Activated naive CD4-positive, alpha-beta T cell treated with anti-CD3 and anti-CD28 coated beads, Interleukin-2, amount 50 U/mL, for 72 hours (primary cell): ENCODE data around the gene ACTR5. TPM values are rescaled to one million over a fixed set of nuclear protein-coding genes. Genes with fewer than 3 reads are reported as not detected.

ENCODE experiments used
- ATAC-seq, 2 donors: fragments of 150-1000 bp; cut with Tn5 transposase; 2 replicates each; pipeline ENCODE4 v1.10.0; 2021; ENCODE audit warnings: mild to moderate bottlenecking in 2 of 2, moderate library complexity in 2 of 2
- DNase-seq, 2 donors: peaks; one replicate each; pipeline ENCODE4 v3.0.0; 2021 to 2022; ENCODE audit warnings: low spot score in 2 of 2
- H3K27ac Mint-ChIP-seq, 2 donors: one replicate each; pipeline ENCODE4 v1.8.0; 2022; ENCODE audit warnings: mild to moderate bottlenecking in 2 of 2, mixed read lengths in 2 of 2
- H3K36me3 Mint-ChIP-seq, 2 donors: one replicate each; pipeline ENCODE4 v1.8.0; 2022; ENCODE audit warnings: mixed read lengths in 2 of 2
- H3K9me3 Mint-ChIP-seq, 2 donors: one replicate each; pipeline ENCODE4 v1.8.0; 2022; ENCODE audit warnings: mixed read lengths in 2 of 2
- total RNA-seq, 2 donors: library from RNA; stranded (reverse); gene quantifications; one replicate each; pipeline ENCODE4 v1.2.3, GENCODE V29; 2022

ACTR5 gene
- 10 to 100 TPM in 1 of 2 donors, 1 to 10 TPM in 1; 7.2 to 11.7 TPM for total RNA-seq

GRCh38 chr20:38748097-38748860, at the start of gene ACTR5:
ACTR5 (plus strand) TSS chr20:38748460; CDS start chr20:38748479, 19 bp downstream.
- Mint-ChIP-seq H3K27ac (peak within 1 kb of the TSS; percentile 91 to 99), H3K36me3 (peaks cover 0 to 10% of the 10 kb centered on the region in 2 donors), H3K9me3 (no peaks in the 10 kb centered on the region)
- ATAC-seq (peak; percentile 89 to 90), DNase-seq (peak; percentile 95 to 99)

GRCh38 chr20:38698541-38698940, 49.7 kb upstream of the ACTR5 start:
- Mint-ChIP-seq H3K27ac (no peak overlapping the region), H3K36me3 (no peaks in the 10 kb centered on the region), H3K9me3 (peaks cover 0 to 7% of the 10 kb centered on the region in 2 donors)
- ATAC-seq (no peak), DNase-seq (no peak)

GRCh38 chr20:38700141-38700540, 48.1 kb upstream of the ACTR5 start:
- no peak overlapping the region for H3K27ac Mint-ChIP-seq
- H3K36me3 Mint-ChIP-seq, result no peaks in the 10 kb centered on the region
- ATAC-seq, result no peak
- no peaks in the 10 kb centered on the region for H3K9me3 Mint-ChIP-seq
- DNase-seq, result no peak

GRCh38 chr20:38700926-38701325, 47.3 kb upstream of the ACTR5 start:
- ATAC-seq, result no peak
- no peaks in the 10 kb centered on the region for H3K9me3 Mint-ChIP-seq
- no peak for DNase-seq
- no peak overlapping the region for H3K27ac Mint-ChIP-seq
- no peaks in the 10 kb centered on the region for H3K36me3 Mint-ChIP-seq

- DNase-seq (no peak), ATAC-seq (no peak)
- H3K36me3 Mint-ChIP-seq, result no peaks in the 10 kb centered on the region
Observed at GRCh38 chr20:38703526-38703925, 44.7 kb upstream of the ACTR5 start.

GRCh38 chr20:38704136-38704535, 44.1 kb upstream of the ACTR5 start:
- DNase-seq (no peak), ATAC-seq (no peak)
- Mint-ChIP-seq H3K9me3 (no peaks in the 10 kb centered on the region), H3K36me3 (no peaks in the 10 kb centered on the region), H3K27ac (no peak overlapping the region)

More at GRCh38 chr20:38703526-38703925, 44.7 kb upstream of the ACTR5 start:
- H3K27ac Mint-ChIP-seq, result no peak overlapping the region
- no peaks in the 10 kb centered on the region for H3K9me3 Mint-ChIP-seq

GRCh38 chr20:38706509-38706908, 41.8 kb upstream of the ACTR5 start:
- H3K36me3 Mint-ChIP-seq, result no peaks in the 10 kb centered on the region
- H3K9me3 Mint-ChIP-seq, result no peaks in the 10 kb centered on the region
- DNase-seq (no peak), ATAC-seq (no peak)
- H3K27ac Mint-ChIP-seq, result no peak overlapping the region

- no peak for ATAC-seq
- Mint-ChIP-seq H3K27ac (no peak overlapping the region), H3K9me3 (no peaks in the 10 kb centered on the region)
Observed at GRCh38 chr20:38714308-38714707, 34.0 kb upstream of the ACTR5 start.

GRCh38 chr20:38715646-38716045, 32.6 kb upstream of the ACTR5 start:
- no peak for ATAC-seq
- no peaks in the 10 kb centered on the region for H3K36me3 Mint-ChIP-seq

More at GRCh38 chr20:38714308-38714707, 34.0 kb upstream of the ACTR5 start:
- H3K36me3 Mint-ChIP-seq, result no peaks in the 10 kb centered on the region
- DNase-seq, result no peak

GRCh38 chr20:38722683-38723016, 25.6 kb upstream of the ACTR5 start:
- no peaks in the 10 kb centered on the region for H3K9me3 Mint-ChIP-seq
- no peak overlapping the region for H3K27ac Mint-ChIP-seq
- ATAC-seq (no peak), DNase-seq (no peak)
- peaks cover 7 to 12% of the 10 kb centered on the region in 2 donors for H3K36me3 Mint-ChIP-seq

More at GRCh38 chr20:38715646-38716045, 32.6 kb upstream of the ACTR5 start:
- H3K27ac Mint-ChIP-seq, result no peak overlapping the region
- no peaks in the 10 kb centered on the region for H3K9me3 Mint-ChIP-seq
- no peak for DNase-seq

- peak overlapping the region in 1 of 2 donors; percentile 58 for H3K27ac Mint-ChIP-seq
- H3K36me3 Mint-ChIP-seq, result peaks cover 11 to 18% of the 10 kb centered on the region in 2 donors
- no peaks in the 10 kb centered on the region for H3K9me3 Mint-ChIP-seq
- DNase-seq (peak in 1 of 2 donors; percentile 27), ATAC-seq (peak in 1 of 2 donors; percentile 12)
Observed at GRCh38 chr20:38723017-38723847, 25.0 kb upstream of the ACTR5 start.

GRCh38 chr20:38723848-38724625, 24.2 kb upstream of the ACTR5 start, which contains the start of gene SLC32A1:
SLC32A1 (plus strand) TSS chr20:38724486; CDS start chr20:38724725, 239 bp downstream.
- H3K27ac Mint-ChIP-seq, result peak within 1 kb of the TSS in 1 of 2 donors; percentile 58

GRCh38 chr20:38724626-38725147, 23.6 kb upstream of the ACTR5 start:
- Mint-ChIP-seq H3K27ac (peak overlapping the region in 1 of 2 donors; percentile 52), H3K9me3 (no peaks in the 10 kb centered on the region), H3K36me3 (peaks cover 19 to 28% of the 10 kb centered on the region in 2 donors)
- no peak for ATAC-seq
- DNase-seq, result no peak

More at GRCh38 chr20:38723848-38724625, 24.2 kb upstream of the ACTR5 start, which contains the start of gene SLC32A1:
- peaks cover 13 to 23% of the 10 kb centered on the region in 2 donors for H3K36me3 Mint-ChIP-seq
- H3K9me3 Mint-ChIP-seq, result no peaks in the 10 kb centered on the region
- no peak for ATAC-seq
- peak in 1 of 2 donors; percentile 28 for DNase-seq

- no peak for DNase-seq
- Mint-ChIP-seq H3K27ac (no peak overlapping the region), H3K9me3 (no peaks in the 10 kb centered on the region), H3K36me3 (peaks cover 19 to 32% of the 10 kb centered on the region in 2 donors)
- ATAC-seq, result peak in 1 of 2 donors; percentile 3
Observed at GRCh38 chr20:38725148-38725901, 22.9 kb upstream of the ACTR5 start.

- peaks cover 19 to 32% of the 10 kb centered on the region in 2 donors for H3K36me3 Mint-ChIP-seq
- peak; percentile 71 for ATAC-seq
- H3K27ac Mint-ChIP-seq, result no peak overlapping the region
- no peaks in the 10 kb centered on the region for H3K9me3 Mint-ChIP-seq
- peak in 1 of 2 donors; percentile 69 for DNase-seq
Observed at GRCh38 chr20:38725931-38726803, 22.1 kb upstream of the ACTR5 start.
